Pancreas (tissue), 10 donors: ENCODE data around the gene ANKRD45. TPM values are rescaled to one million over a fixed set of nuclear protein-coding genes. Genes with fewer than 3 reads are reported as not detected.
A peak's percentile ranks its signal among the peaks of the same experiment; 100 is the strongest.

Source experiments
- ATAC-seq, 4 donors: fragments of 200-7000 bp; cut with Tn5 transposase; one replicate each; pipeline versions ENCODE4 v1.8.0 to v1.9.1; 2020; ENCODE audit warnings: mild to moderate bottlenecking in 4 of 4, moderate library complexity in 4 of 4
- DNase-seq, 6 donors: peaks; one replicate each; pipeline ENCODE4 v3.0.0-alpha.2; 2020
- FAIRE-seq: peaks from 2 replicates; lab custom pipeline; 2012; peaks lifted over from hg19 to GRCh38; lab: Jason Lieb, UNC
- H3K27ac ChIP-seq, 4 donors: fragments of 200-600 bp; sonication (generic); 1 replicate in 3 of 4; 2 replicates in 1 of 4; pipeline versions ENCODE4 v1.5.0 to v1.8.0; 2020
- H3K27me3 ChIP-seq, 4 donors: fragments of 200-600 bp; one replicate each; pipeline ENCODE4 v1.8.0; 2021
- H3K36me3 ChIP-seq, 3 donors: fragments of 200-600 bp; sonication (generic) in 1 of 3; one replicate each; pipeline versions ENCODE4 v1.5.0 to v1.8.0; 2020 to 2021
- H3K4me1 ChIP-seq, 3 donors: fragments of 200-600 bp; one replicate each; pipeline ENCODE4 v1.8.0; 2021
- H3K4me3 ChIP-seq, 4 donors: fragments of 200-600 bp; sonication (generic) in 2 of 4; one replicate each; pipeline versions ENCODE4 v1.5.0 to v1.8.0; 2020 to 2021
- H3K9me3 ChIP-seq, 4 donors: fragments of 200-600 bp; one replicate each; pipeline ENCODE4 v1.8.0; 2021
- WGBS, 2 donors: extraction: QIAGEN DNeasy Blood & Tissue Kit; methylation state at CpG; one replicate each; pipeline ENCODE4 v1.1.7; 2013; 5-methylcytosine and 5-hydroxymethylcytosine counted together
- intact Hi-C, 3 donors: fragments of 100-400 bp; cut with DNase I; formaldehyde crosslinking; loops; one replicate each; pipeline versions ENCODE4 v1.11.1 to v1.14.2; 2022
- polyA plus RNA-seq, 2 donors: library from polyadenylated mRNA; stranded (reverse); fragments of 200-250 nt; gene quantifications; one replicate each; pipeline ENCODE4 v1.2.3, GENCODE V29; 2013
- total RNA-seq, 6 donors: library from RNA; stranded (reverse); fragmentation: NEBNext Ultra II Directional in 4 of 6; extraction: Animal tissue kit (Norgen Biotek cat#: 25700) in 4 of 6; gene quantifications; one replicate each; pipeline versions ENCODE4 v1.2.1 to v1.2.4, GENCODE V29; 2021 to 2023
- TF ChIP-seq, protein P1 (sequence below), 4 donors: fragments of 200-600 bp; sonication (generic) in 3 of 4; IDR thresholded peaks; one replicate each; pipeline versions ENCODE4 v1.5.0 to v1.8.0; 2021; ENCODE audit warnings: antibody characterized with exemption in 4 of 4
- donor health status: healthy with polysubstance abuse.
- donor health status: DM: no; HTN: no; CAD: no; lungs with moderate emphysema.
- donor health status: DM: no; HTN: no; CAD: no.
- donor health status: control.
- donor health status: control.
- donor health status: Bipolar disorder and iron deficiency.
- donor health status: DM: yes; HTN: yes; CAD: no.
- donor health status: DM: no; HTN: no; CAD: no.
- donor health status: DM: no; HTN: no; CAD: no.
- donor health status: DM: yes; HTN: yes; CAD: no.

Gene ANKRD45, protein sequence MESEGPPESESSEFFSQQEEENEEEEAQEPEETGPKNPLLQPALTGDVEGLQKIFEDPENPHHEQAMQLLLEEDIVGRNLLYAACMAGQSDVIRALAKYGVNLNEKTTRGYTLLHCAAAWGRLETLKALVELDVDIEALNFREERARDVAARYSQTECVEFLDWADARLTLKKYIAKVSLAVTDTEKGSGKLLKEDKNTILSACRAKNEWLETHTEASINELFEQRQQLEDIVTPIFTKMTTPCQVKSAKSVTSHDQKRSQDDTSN
- under 1 TPM; 0.19 to 0.46 (median 0.28) TPM for total RNA-seq
- under 1 TPM; 0.15 to 0.52 TPM for polyA plus RNA-seq

GRCh38 chr1:173669491-173669941 is at the start of gene ANKRD45:
TSS of gene ANKRD45 (minus strand) at chr1:173669851. CDS start at chr1:173659418, 10,433 bp downstream.
- Histone ChIP-seq H3K4me1 (no peaks in the 10 kb centered on the region), H3K27ac (no peak within 1 kb of the TSS), H3K27me3 (no peaks in the 10 kb centered on the region), H3K36me3 (no peaks in the 10 kb centered on the region), H3K4me3 (peak within 1 kb of the TSS in 3 of 4 donors; percentile 7 to 31 (median 26)), H3K9me3 (no peaks in the 10 kb centered on the region)
- DNase-seq: peak; percentile 11 to 73 (median 30)
- no peak for FAIRE-seq
- intact Hi-C loops: no loop called here
- TF ChIP-seq, protein P1, sequence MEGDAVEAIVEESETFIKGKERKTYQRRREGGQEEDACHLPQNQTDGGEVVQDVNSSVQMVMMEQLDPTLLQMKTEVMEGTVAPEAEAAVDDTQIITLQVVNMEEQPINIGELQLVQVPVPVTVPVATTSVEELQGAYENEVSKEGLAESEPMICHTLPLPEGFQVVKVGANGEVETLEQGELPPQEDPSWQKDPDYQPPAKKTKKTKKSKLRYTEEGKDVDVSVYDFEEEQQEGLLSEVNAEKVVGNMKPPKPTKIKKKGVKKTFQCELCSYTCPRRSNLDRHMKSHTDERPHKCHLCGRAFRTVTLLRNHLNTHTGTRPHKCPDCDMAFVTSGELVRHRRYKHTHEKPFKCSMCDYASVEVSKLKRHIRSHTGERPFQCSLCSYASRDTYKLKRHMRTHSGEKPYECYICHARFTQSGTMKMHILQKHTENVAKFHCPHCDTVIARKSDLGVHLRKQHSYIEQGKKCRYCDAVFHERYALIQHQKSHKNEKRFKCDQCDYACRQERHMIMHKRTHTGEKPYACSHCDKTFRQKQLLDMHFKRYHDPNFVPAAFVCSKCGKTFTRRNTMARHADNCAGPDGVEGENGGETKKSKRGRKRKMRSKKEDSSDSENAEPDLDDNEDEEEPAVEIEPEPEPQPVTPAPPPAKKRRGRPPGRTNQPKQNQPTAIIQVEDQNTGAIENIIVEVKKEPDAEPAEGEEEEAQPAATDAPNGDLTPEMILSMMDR (IDR thresholded peaks at IDR 0.05): no peak
- peak; percentile 63 to 91 (median 82) for ATAC-seq
- 2 to 4% methylated on average over 33 of the region's 33 CpGs for WGBS, 2 donors

GRCh38 chr1:173717238-173717637 is 47.6 kb upstream of the ANKRD45 start:
- intact Hi-C loops: no loop called here
- WGBS, 2 donors: 21 to 24% methylated on average over 2 of the region's 2 CpGs
- no peak overlapping the region for H3K27ac ChIP-seq
- no peaks in the 10 kb centered on the region for H3K27me3 ChIP-seq
- TF ChIP-seq, protein P1 (IDR thresholded peaks at IDR 0.05): no peak
- ATAC-seq (peak in 1 of 4 donors; percentile 32), FAIRE-seq (no peak), DNase-seq (peak in 1 of 6 donors; percentile 13)
- H3K4me3 ChIP-seq: no peak overlapping the region
- H3K4me1 ChIP-seq: peaks cover 9 to 21% (median 21%) of the 10 kb centered on the region in 3 donors
- no peaks in the 10 kb centered on the region for H3K36me3 ChIP-seq
- H3K9me3 ChIP-seq: no peaks in the 10 kb centered on the region

GRCh38 chr1:173715538-173715844 is 45.8 kb upstream of the ANKRD45 start:
- H3K4me3 ChIP-seq: peak overlapping the region; percentile 62 to 95 (median 75)
- TF ChIP-seq, protein P1 (IDR thresholded peaks at IDR 0.05): no peak
- FAIRE-seq: no peak
- 0% methylated on average over 8 of the region's 8 CpGs for WGBS, 2 donors
- no peaks in the 10 kb centered on the region for H3K9me3 ChIP-seq
- DNase-seq: no peak
- no peak for ATAC-seq
- H3K27ac ChIP-seq: peak overlapping the region; percentile 74 to 93 (median 78)
- H3K36me3 ChIP-seq: no peaks in the 10 kb centered on the region
- no peaks in the 10 kb centered on the region for H3K27me3 ChIP-seq
- peaks cover 9 to 21% (median 21%) of the 10 kb centered on the region in 3 donors for H3K4me1 ChIP-seq
- intact Hi-C loops: no loop called here

- ATAC-seq (peak; percentile 98 to 99 (median 98)), FAIRE-seq (no peak), DNase-seq (peak; percentile 70 to 86 (median 78))
- Histone ChIP-seq H3K4me3 (peak within 1 kb of the TSS; percentile 62 to 95 (median 75)), H3K4me1 (peaks cover 9 to 21% (median 21%) of the 10 kb centered on the region in 3 donors), H3K27ac (peak within 1 kb of the TSS; percentile 74 to 93 (median 78)), H3K27me3 (no peaks in the 10 kb centered on the region), H3K9me3 (no peaks in the 10 kb centered on the region), H3K36me3 (no peaks in the 10 kb centered on the region)
- TF ChIP-seq, protein P1 (IDR thresholded peaks at IDR 0.05): no peak
- 0 to 1% methylated on average over 42 to 43 of the region's 43 CpGs for WGBS, 2 donors
- intact Hi-C loops: no loop called here
Observed at GRCh38 chr1:173714759-173715537, 45.3 kb upstream of the ANKRD45 start, which contains the start of gene KLHL20. TSS of gene KLHL20 (plus strand) at chr1:173714981. CDS start at chr1:173716044, 1,063 bp downstream.
